Measurements from ENCODE around the gene GRM8.
A peak's percentile ranks its signal among the peaks of the same experiment; 100 is the strongest.

GRM8 gene

DNA sequence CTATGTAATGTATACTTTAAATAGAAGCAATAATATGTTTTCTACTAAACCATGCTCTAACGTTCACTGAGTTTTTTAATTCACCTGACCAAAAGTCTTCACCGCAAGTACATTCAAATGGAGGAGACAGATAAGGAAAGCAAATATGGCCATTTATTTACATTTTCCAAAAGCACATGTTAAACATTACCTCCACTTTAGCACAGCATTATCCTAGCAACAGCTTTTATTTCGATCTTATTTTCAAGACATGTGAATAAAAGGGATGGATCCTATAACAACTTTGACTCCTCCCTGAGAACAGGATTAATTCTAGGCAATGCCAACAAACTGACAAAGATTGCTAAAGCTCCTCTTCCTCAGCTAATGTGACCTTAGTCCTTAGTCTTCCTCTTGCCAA is 11.5 kb upstream of the GRM8 start:
- no peak for DNase-seq
- TF ChIP-seq CTCF (IDR thresholded peaks at IDR 0.05; ENCODE audit: low read depth, low read length), result no peak

GRCh38 chr7:127258111-127258510 is 5.4 kb upstream of the GRM8 start:
- Histone ChIP-seq H3K9me3 (no peaks in the 10 kb centered on the region), H3K4me3 (ENCODE audit: low read depth, low read length) (no peak overlapping the region), H3K4me1 (no peaks in the 10 kb centered on the region), H3K27me3 (peaks cover 41% of the 10 kb centered on the region), H3K36me3 (no peaks in the 10 kb centered on the region)
- no peak for TF ChIP-seq CTCF (IDR thresholded peaks at IDR 0.05; ENCODE audit: low read depth, low read length)
- no peak for DNase-seq

More for the DNA sequence above, 11.5 kb upstream of the GRM8 start:
- H3K9me3 ChIP-seq, result no peaks in the 10 kb centered on the region
- H3K4me3 ChIP-seq (ENCODE audit: low read depth, low read length), result no peak overlapping the region
- H3K36me3 ChIP-seq, result no peaks in the 10 kb centered on the region
- H3K27me3 ChIP-seq, result peaks cover 40% of the 10 kb centered on the region
- no peaks in the 10 kb centered on the region for H3K4me1 ChIP-seq

DNA sequence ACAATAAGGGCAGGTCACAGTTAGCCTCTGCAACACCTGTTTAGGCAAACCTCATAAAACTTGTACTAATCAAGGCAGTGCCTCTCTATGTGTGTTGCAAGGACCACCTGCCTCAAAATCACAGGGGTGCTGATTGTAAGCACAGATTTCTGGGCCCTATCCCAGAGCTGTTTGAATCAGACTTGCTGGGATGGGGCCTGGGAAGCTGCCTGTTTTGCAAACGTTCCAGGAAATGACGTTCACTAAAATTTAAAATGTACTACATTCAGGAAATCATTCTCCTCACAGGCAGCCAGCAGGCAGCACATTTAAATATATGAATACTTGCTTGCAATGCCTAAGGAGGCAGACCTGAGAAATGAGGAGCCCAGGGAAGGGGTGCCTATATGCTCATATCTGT is 4.3 kb upstream of the GRM8 start:
- Histone ChIP-seq H3K27me3 (peaks cover 41% of the 10 kb centered on the region), H3K4me1 (no peaks in the 10 kb centered on the region), H3K36me3 (no peaks in the 10 kb centered on the region), H3K4me3 (ENCODE audit: low read depth, low read length) (no peak overlapping the region), H3K9me3 (no peaks in the 10 kb centered on the region)
- no peak for DNase-seq
- TF ChIP-seq CTCF (IDR thresholded peaks at IDR 0.05; ENCODE audit: low read depth, low read length), result no peak

DNA sequence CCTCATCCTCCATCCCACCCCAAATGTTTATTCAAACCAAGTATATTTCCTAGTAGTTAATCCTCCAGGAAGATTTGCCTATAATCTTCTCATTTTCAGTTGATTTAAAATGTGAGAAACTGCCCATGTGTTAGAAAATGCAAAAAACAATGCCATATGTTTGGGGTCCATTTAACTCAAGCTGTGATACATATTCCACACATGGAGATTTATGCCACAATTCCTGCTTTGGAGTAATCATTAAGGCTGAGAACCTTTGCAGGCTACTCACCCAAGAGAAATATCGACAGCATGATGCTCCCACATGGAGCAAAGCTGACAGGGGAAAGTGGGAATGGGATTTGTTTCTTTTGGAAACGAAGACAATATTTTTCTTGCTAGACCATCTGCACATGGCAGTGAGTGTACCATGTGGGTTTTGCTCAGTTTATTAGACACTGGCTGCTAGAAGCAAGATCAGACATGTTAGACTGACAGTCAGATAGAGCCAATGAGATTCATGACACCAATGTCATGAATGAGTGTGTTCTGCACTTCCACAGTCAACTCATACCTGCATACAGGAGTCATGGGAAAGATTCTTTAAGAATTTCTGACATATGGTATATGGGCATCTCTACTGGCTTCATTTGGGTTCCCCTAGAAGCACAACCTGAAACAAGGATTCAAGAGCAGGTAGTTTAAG is 3.4 kb upstream of the GRM8 start:
- no peak for TF ChIP-seq CTCF (IDR thresholded peaks at IDR 0.05; ENCODE audit: low read depth, low read length)
- no peaks in the 10 kb centered on the region for H3K36me3 ChIP-seq
- no peaks in the 10 kb centered on the region for H3K9me3 ChIP-seq
- no peak for DNase-seq
- H3K4me3 ChIP-seq (ENCODE audit: low read depth, low read length), result no peak overlapping the region
- no peaks in the 10 kb centered on the region for H3K4me1 ChIP-seq
- H3K27me3 ChIP-seq, result peaks cover 41% of the 10 kb centered on the region

DNA sequence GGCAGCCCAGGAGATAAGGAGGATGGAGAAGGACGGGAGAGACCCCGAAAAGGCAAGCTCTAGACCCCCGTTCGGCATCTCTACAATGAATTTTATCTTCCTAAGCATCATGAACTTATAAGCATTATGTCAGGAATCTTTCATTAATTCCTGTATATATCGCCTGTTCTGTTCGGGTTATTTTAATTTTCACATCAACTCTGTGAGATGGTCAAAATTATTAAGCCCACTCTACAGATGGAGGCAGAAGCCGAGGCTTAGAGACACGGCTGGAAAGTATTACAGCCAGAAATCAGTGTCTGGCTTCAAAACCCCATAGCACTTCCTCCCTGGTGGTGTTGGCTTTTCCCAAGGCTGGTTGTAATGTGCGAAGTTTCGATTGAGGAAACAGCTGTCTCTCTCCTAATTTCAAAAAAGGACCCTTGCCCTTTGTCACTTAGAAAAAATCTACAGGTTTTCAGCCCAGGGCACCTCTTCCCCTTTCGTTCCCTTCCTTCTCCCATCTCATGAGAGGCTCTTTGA is 1.5 kb upstream of the GRM8 start:
- no peak for DNase-seq
- Histone ChIP-seq H3K4me1 (no peaks in the 10 kb centered on the region), H3K9me3 (no peaks in the 10 kb centered on the region), H3K27me3 (peaks cover 59% of the 10 kb centered on the region), H3K36me3 (no peaks in the 10 kb centered on the region), H3K4me3 (ENCODE audit: low read depth, low read length) (peak overlapping the region; percentile 78)
- no peak for TF ChIP-seq CTCF (IDR thresholded peaks at IDR 0.05; ENCODE audit: low read depth, low read length)

Data from BE2C (cell line).